Endothelial cell of umbilical vein (primary cell): ENCODE results near the gene TDO2.

Experiments
- EZH2 ChIP-seq: IDR thresholded peaks from 2 replicates; pipeline ENCODE4 v1.6.1; 2012; ENCODE audit warnings: borderline replicate concordance, low read depth, mild to moderate bottlenecking, moderate library complexity, low read length, inconsistent platforms; ENCODE audit not compliant: severe bottlenecking
- JUN ChIP-seq: IDR thresholded peaks from 2 replicates; pipeline ENCODE4 v1.6.1; 2011; ENCODE audit warnings: borderline replicate concordance, low read depth; ENCODE audit not compliant: insufficient read length, insufficient read depth
- MAX ChIP-seq: IDR thresholded peaks from 2 replicates; pipeline ENCODE4 v1.6.1; 2011; ENCODE audit not compliant: insufficient read depth, insufficient read length
- MYC ChIP-seq: IDR thresholded peaks from one replicate; pipeline ENCODE4 v1.6.1; 2011; ENCODE audit warnings: mild to moderate bottlenecking, low read depth, low read length
- POLR2A ChIP-seq: IDR thresholded peaks from 2 replicates; pipeline ENCODE4 v1.6.1; 2012; ENCODE audit warnings: low read depth, mild to moderate bottlenecking, control low read depth, low read length
- POLR2AphosphoS5 ChIP-seq: IDR thresholded peaks from 2 replicates; pipeline ENCODE4 v1.6.1; 2012; ENCODE audit warnings: low read depth, mild to moderate bottlenecking, control low read depth, low read length, moderate library complexity; ENCODE audit not compliant: insufficient read depth
- TF ChIP-seq, protein P1 (sequence below), 2 donors: IDR thresholded peaks; 1 replicate in 1 of 2; 2 replicates in 1 of 2; pipeline ENCODE4 v1.5.1; 2011; ENCODE audit warnings: low read length in 2 of 2, mild to moderate bottlenecking in 2 of 2, moderate library complexity in 2 of 2, control low read depth in 1 of 2, inconsistent platforms in 1 of 2, low read depth in 1 of 2; ENCODE audit not compliant: insufficient read depth in 1 of 2; ENCODE audit errors: extremely low read depth in 1 of 2

- TF ChIP-seq POLR2AphosphoS5 = no peak
- TF ChIP-seq, protein P1, sequence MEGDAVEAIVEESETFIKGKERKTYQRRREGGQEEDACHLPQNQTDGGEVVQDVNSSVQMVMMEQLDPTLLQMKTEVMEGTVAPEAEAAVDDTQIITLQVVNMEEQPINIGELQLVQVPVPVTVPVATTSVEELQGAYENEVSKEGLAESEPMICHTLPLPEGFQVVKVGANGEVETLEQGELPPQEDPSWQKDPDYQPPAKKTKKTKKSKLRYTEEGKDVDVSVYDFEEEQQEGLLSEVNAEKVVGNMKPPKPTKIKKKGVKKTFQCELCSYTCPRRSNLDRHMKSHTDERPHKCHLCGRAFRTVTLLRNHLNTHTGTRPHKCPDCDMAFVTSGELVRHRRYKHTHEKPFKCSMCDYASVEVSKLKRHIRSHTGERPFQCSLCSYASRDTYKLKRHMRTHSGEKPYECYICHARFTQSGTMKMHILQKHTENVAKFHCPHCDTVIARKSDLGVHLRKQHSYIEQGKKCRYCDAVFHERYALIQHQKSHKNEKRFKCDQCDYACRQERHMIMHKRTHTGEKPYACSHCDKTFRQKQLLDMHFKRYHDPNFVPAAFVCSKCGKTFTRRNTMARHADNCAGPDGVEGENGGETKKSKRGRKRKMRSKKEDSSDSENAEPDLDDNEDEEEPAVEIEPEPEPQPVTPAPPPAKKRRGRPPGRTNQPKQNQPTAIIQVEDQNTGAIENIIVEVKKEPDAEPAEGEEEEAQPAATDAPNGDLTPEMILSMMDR (IDR thresholded peaks at IDR 0.05; ENCODE audit: extremely low read depth in 1 of 2, insufficient read depth in 1 of 2, low read depth in 1 of 2, low read length in 2 of 2) = no peak
- TF ChIP-seq POLR2A = no peak
- no peak for TF ChIP-seq EZH2
- TF ChIP-seq JUN = no peak
- TF ChIP-seq MYC = no peak
- no peak for TF ChIP-seq MAX
These were observed 12.4 kb upstream of the TDO2 start for GRCh38 chr4:155891058-155891457.
